Neural progenitor cell (in vitro differentiated cells): ENCODE data around the gene TP53BP2. TPM values are rescaled to one million over a fixed set of nuclear protein-coding genes. Genes with fewer than 3 reads are reported as not detected.
"Not testable (repeated sequence)": the region's sequence is repeated elsewhere in the genome, so short reads cannot be mapped to it uniquely, and the experiment has no call there.

Experiments used
- DNase-seq: peaks from one replicate; pipeline ENCODE4 v3.0.0-alpha.2; 2016; ENCODE audit warnings: low spot score
- H2AFZ ChIP-seq: fragments of 200-600 bp; sonication (generic); replicated peaks from 2 replicates; pipeline ENCODE4 v1.6.1; 2016; ENCODE audit warnings: antibody characterized with exemption
- H3F3A ChIP-seq: fragments of 200-600 bp; sonication (generic); 2 replicates; pipeline ENCODE4 v1.6.1; 2016; ENCODE audit warnings: antibody characterized with exemption, low read depth
- H3K27ac ChIP-seq: fragments of 200-600 bp; sonication (generic); 2 replicates; pipeline ENCODE4 v1.5.1; 2016; ENCODE audit warnings: mild to moderate bottlenecking
- H3K27me3 ChIP-seq: fragments of 200-600 bp; sonication (generic); 2 replicates; pipeline ENCODE4 v1.6.1; 2016; ENCODE audit warnings: mild to moderate bottlenecking, moderate library complexity
- H3K36me3 ChIP-seq: fragments of 200-600 bp; sonication (generic); 2 replicates; pipeline ENCODE4 v1.5.1; 2016
- H3K4me1 ChIP-seq: fragments of 200-600 bp; sonication (generic); 2 replicates; pipeline ENCODE4 v1.6.1; 2016; ENCODE audit warnings: mixed run types
- H3K4me2 ChIP-seq: fragments of 200-600 bp; sonication (generic); 2 replicates; pipeline ENCODE4 v1.6.1; 2016
- H3K4me3 ChIP-seq: fragments of 200-600 bp; sonication (generic); 2 replicates; pipeline ENCODE4 v1.5.1; 2016
- H3K79me2 ChIP-seq: fragments of 200-600 bp; sonication (generic); 2 replicates; pipeline ENCODE4 v1.6.1; 2016; ENCODE audit warnings: low read depth
- H3K9ac ChIP-seq: fragments of 200-600 bp; sonication (generic); 2 replicates; pipeline ENCODE4 v1.6.1; 2016
- H3K9me3 ChIP-seq: fragments of 200-600 bp; sonication (generic); 2 replicates; pipeline ENCODE4 v1.5.1; 2016; ENCODE audit warnings: low read depth
- H4K20me1 ChIP-seq: fragments of 200-600 bp; sonication (generic); 2 replicates; pipeline ENCODE4 v1.6.1; 2016; ENCODE audit warnings: low read depth
- H3K27ac Mint-ChIP-seq: 3 replicates; pipeline ENCODE4 v1.8.0; 2021; ENCODE audit warnings: mixed read lengths
- H3K27me3 Mint-ChIP-seq: 2 replicates; pipeline ENCODE4 v1.8.0; 2022; ENCODE audit warnings: low read depth, mild to moderate bottlenecking, inconsistent platforms, moderate library complexity, mixed read lengths; ENCODE audit not compliant: insufficient read depth
- H3K36me3 Mint-ChIP-seq: 3 replicates; pipeline ENCODE4 v1.8.0; 2021; ENCODE audit warnings: mixed read lengths
- H3K4me1 Mint-ChIP-seq: 3 replicates; pipeline ENCODE4 v1.8.0; 2021; ENCODE audit warnings: mixed read lengths
- H3K4me3 Mint-ChIP-seq: 3 replicates; pipeline ENCODE4 v1.8.0; 2021; ENCODE audit warnings: mild to moderate bottlenecking, moderate library complexity, mixed read lengths
- H3K9me3 Mint-ChIP-seq: 3 replicates; pipeline ENCODE4 v1.8.0; 2020; ENCODE audit warnings: mixed read lengths
- EZH2 ChIP-seq: fragments of 200-600 bp; sonication (generic); IDR thresholded peaks from 2 replicates; pipeline ENCODE4 v1.6.1; 2017; ENCODE audit warnings: antibody characterized with exemption, mild to moderate bottlenecking, moderate library complexity
- EZH2phosphoT487 ChIP-seq: fragments of 200-600 bp; sonication (generic); IDR thresholded peaks from 2 replicates; pipeline ENCODE4 v1.6.1; 2017; ENCODE audit warnings: antibody characterized with exemption
- total RNA-seq: library from RNA; depleted of rRNA; stranded (reverse); fragments of >200 nt; gene quantifications from 2 replicates; pipeline ENCODE4 v1.2.3, GENCODE V29; 2015; ENCODE audit warnings: low replicate concordance
- TF ChIP-seq, protein P1 (sequence below): fragments of 200-600 bp; sonication (generic); IDR thresholded peaks from 2 replicates; pipeline ENCODE4 v1.5.1; 2017; ENCODE audit warnings: antibody characterized with exemption, mild to moderate bottlenecking

Gene TP53BP2
- total RNA-seq, 1 donor from 2014 or later: 56.3 TPM

DNA sequence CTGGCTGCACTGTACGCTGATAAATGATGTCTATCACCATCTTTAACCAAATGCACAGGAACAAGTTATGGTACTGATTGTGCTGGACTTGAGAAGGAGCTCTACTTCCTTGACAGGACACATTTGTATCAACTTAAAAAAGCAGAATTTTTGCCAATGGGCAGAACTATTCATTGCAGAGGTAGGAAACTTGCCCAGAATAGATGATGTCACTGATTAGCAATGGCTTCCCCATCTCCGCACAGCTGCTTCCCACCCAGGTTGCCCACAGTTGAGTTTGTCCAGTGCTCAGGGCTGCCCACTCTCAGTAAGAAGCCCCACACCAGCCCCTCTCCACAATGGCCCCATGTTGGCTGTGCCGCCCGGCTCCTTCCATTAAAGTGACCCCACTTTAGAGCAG lies 100.0 kb downstream of the TP53BP2 start:
- TF ChIP-seq EZH2phosphoT487 (no peak), EZH2 (no peak)
- TF ChIP-seq, protein P1, sequence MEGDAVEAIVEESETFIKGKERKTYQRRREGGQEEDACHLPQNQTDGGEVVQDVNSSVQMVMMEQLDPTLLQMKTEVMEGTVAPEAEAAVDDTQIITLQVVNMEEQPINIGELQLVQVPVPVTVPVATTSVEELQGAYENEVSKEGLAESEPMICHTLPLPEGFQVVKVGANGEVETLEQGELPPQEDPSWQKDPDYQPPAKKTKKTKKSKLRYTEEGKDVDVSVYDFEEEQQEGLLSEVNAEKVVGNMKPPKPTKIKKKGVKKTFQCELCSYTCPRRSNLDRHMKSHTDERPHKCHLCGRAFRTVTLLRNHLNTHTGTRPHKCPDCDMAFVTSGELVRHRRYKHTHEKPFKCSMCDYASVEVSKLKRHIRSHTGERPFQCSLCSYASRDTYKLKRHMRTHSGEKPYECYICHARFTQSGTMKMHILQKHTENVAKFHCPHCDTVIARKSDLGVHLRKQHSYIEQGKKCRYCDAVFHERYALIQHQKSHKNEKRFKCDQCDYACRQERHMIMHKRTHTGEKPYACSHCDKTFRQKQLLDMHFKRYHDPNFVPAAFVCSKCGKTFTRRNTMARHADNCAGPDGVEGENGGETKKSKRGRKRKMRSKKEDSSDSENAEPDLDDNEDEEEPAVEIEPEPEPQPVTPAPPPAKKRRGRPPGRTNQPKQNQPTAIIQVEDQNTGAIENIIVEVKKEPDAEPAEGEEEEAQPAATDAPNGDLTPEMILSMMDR: no peak
- no peak overlapping the region for H3K4me2 ChIP-seq
- H3K4me3 ChIP-seq: no peak overlapping the region
- peaks cover 20% of the 10 kb centered on the region for H3K27me3 ChIP-seq
- Mint-ChIP-seq H3K27ac (no peak overlapping the region), H3K4me1 (peaks cover 2% of the 10 kb centered on the region), H3K27me3 (no peaks in the 10 kb centered on the region), H3K4me3 (no peak overlapping the region), H3K9me3 (no peaks in the 10 kb centered on the region), H3K36me3 (peaks cover 16% of the 10 kb centered on the region)
- H2AFZ ChIP-seq: no peak overlapping the region
- no peaks in the 10 kb centered on the region for H3K36me3 ChIP-seq
- H3K27ac ChIP-seq: no peak overlapping the region
- H3K79me2 ChIP-seq: no peaks in the 10 kb centered on the region
- no peak overlapping the region for H3K9ac ChIP-seq
- H3K9me3 ChIP-seq: no peaks in the 10 kb centered on the region
- H4K20me1 ChIP-seq: no peaks in the 10 kb centered on the region
- peaks cover 3% of the 10 kb centered on the region for H3K4me1 ChIP-seq
- no peak for DNase-seq
- H3F3A ChIP-seq: no peaks in the 10 kb centered on the region

DNA sequence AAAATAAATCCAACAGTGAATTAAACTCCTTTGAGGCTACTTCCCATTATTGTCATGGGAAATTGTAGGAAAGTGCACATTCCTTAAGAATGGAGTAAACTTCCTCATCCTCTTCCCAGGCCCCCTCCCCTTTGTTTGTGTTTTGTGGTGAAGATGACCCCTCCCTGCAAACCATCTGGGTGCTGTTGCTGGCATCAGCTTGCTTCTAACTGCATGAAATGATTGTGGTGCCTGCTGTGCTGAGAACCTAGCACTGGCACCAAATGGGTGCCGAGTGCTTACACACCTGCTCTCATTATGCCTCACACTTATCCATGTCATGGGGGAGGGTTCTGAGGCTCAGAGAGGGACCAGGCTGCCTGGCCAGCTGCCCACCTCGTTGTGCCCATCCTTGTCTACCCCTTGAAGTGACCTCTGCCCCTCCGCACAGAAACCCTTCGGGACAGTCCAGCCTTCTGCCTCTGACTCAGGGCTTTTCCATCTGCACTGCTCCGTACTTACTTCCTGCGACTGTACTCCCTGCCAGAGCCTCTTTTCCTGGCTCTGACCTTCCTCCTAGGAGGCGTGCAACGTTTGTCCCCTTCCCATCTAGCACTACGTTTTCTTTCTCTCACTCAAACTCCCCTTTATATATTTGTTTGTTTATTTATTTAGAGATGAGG lies 102.8 kb downstream of the TP53BP2 start:
- H3K4me3 ChIP-seq: no peak overlapping the region
- H3K9me3 Mint-ChIP-seq: no peaks in the 10 kb centered on the region
- H3K9me3 ChIP-seq: no peaks in the 10 kb centered on the region
- H2AFZ ChIP-seq: no peak overlapping the region
- H3K27ac ChIP-seq: no peak overlapping the region
- H3K4me3 Mint-ChIP-seq: no peak overlapping the region
- H3K27me3 ChIP-seq: peaks cover 9% of the 10 kb centered on the region
- H3K79me2 ChIP-seq: no peaks in the 10 kb centered on the region
- H3K4me2 ChIP-seq: no peak overlapping the region
- H3K4me1 Mint-ChIP-seq: no peaks in the 10 kb centered on the region
- H3K27ac Mint-ChIP-seq: peak overlapping the region; percentile 21
- no peak for TF ChIP-seq EZH2phosphoT487
- H3K27me3 Mint-ChIP-seq: no peaks in the 10 kb centered on the region
- H3K9ac ChIP-seq: no peak overlapping the region
- H3K36me3 ChIP-seq: no peaks in the 10 kb centered on the region
- no peak for DNase-seq
- H3F3A ChIP-seq: no peaks in the 10 kb centered on the region
- H3K4me1 ChIP-seq: no peaks in the 10 kb centered on the region
- no peaks in the 10 kb centered on the region for H4K20me1 ChIP-seq
- peaks cover 14% of the 10 kb centered on the region for H3K36me3 Mint-ChIP-seq

DNA sequence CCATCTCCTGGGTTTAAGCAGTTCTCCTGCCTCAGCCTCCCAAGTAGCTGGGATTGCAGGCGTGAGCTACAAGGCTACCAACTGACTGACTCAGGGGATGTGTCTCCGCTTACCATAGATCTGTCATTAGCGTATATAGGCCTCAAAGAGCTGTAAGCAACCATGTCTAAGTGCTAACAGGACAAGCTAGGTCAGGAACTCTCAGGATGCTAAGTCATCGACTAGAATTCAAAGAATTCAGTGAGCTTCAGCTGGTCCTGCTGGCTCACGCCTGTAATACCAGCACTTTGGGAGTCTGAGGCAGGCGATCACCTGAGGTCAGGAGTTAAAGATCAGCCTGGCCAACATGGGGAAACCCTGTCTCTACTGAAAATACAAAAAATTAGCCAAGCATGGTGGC lies 103.9 kb downstream of the TP53BP2 start:
- H2AFZ ChIP-seq: no peak overlapping the region
- no peaks in the 10 kb centered on the region for H3K79me2 ChIP-seq
- Mint-ChIP-seq H3K4me1 (no peaks in the 10 kb centered on the region), H3K27ac (no peak overlapping the region), H3K9me3 (no peaks in the 10 kb centered on the region), H3K36me3 (peaks cover 7% of the 10 kb centered on the region), H3K4me3 (no peak overlapping the region), H3K27me3 (no peaks in the 10 kb centered on the region)
- no peak overlapping the region for H3K27ac ChIP-seq
- H3K4me2 ChIP-seq: no peak overlapping the region
- TF ChIP-seq EZH2 (no peak), EZH2phosphoT487 (no peak)
- TF ChIP-seq, protein P1: no peak
- no peak for DNase-seq
- no peak overlapping the region for H3K9ac ChIP-seq
- H3K36me3 ChIP-seq: no peaks in the 10 kb centered on the region
- no peaks in the 10 kb centered on the region for H3K4me1 ChIP-seq
- no peaks in the 10 kb centered on the region for H4K20me1 ChIP-seq
- no peaks in the 10 kb centered on the region for H3F3A ChIP-seq
- no peaks in the 10 kb centered on the region for H3K9me3 ChIP-seq
- H3K4me3 ChIP-seq: no peak overlapping the region
- H3K27me3 ChIP-seq: no peaks in the 10 kb centered on the region

DNA sequence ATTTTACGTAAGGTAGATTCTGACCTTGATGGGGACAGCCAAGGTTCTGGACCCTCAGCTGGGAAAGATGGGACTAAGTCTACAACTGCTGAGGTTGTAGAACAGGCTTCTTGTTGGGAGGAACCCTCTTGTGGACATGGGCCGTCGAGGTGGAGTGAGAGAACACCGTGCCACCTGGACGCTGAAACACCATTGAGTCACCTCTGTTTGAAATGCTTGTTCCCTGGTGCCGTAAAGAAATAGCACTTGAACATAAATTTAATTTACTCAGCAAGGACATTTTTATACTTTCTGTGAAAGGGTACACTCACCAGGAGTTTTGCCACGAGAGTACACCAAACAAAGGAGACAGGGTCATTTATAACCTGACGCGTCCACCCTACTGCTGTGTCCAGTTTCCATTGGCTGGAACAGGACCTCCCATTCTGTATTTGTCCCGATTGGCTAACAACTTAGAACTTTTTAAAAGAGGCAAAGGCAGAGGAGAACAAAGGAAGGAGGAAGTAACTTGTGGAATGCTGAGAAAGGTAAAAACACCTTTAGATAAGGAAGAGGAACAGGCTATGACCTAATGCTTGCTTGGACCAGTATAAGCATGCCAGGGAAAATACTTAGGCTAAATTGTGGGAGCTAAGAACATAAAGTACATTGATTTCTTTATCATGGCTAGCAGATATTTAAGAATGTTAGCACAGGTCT lies 105.6 kb downstream of the TP53BP2 start:
- not testable (repeated sequence) for H3K4me1 ChIP-seq, H3K27ac Mint-ChIP-seq, H3K9me3 ChIP-seq, H3K79me2 ChIP-seq, H3K27ac ChIP-seq, DNase-seq, H3K4me1 Mint-ChIP-seq, H3K27me3 Mint-ChIP-seq, H3K9me3 Mint-ChIP-seq, H3K4me2 ChIP-seq, H3K4me3 ChIP-seq, H3F3A ChIP-seq, H3K9ac ChIP-seq, H2AFZ ChIP-seq, H3K36me3 Mint-ChIP-seq, H3K27me3 ChIP-seq, H4K20me1 ChIP-seq, H3K4me3 Mint-ChIP-seq, H3K36me3 ChIP-seq
